A673 (cell line): ENCODE data around the gene GAR1.

Source experiments
- CTCF ChIP-seq: fragments of 300-800, 200-600 bp; sonication (generic); conservative IDR thresholded peaks from 2 replicates; pipeline ENCODE4 v1.5.1; 2017; ENCODE audit warnings: low read depth, mild to moderate bottlenecking, antibody characterized with exemption, low read length, moderate library complexity, mixed read lengths
- EZH2 ChIP-seq: fragments of 200-600 bp; sonication (generic); IDR thresholded peaks from 2 replicates; pipeline ENCODE4 v1.6.1; 2017; ENCODE audit warnings: borderline replicate concordance, low read depth, mild to moderate bottlenecking, mixed read lengths, antibody characterized with exemption, low read length; ENCODE audit not compliant: poor library complexity, severe bottlenecking

- TF ChIP-seq CTCF (no peak), EZH2 (no peak)
These were observed 20.5 kb upstream of the GAR1 start for GRCh38 chr4:109795059-109795458.
